Activated CD4-positive, alpha-beta T cell treated with anti-CD3 and anti-CD28 coated beads for 36 hours (primary cell): ENCODE measurements around the gene BCAP31. TPM values are rescaled to one million over a fixed set of nuclear protein-coding genes. Genes with fewer than 3 reads are reported as not detected.
A peak's percentile ranks its signal among the peaks of the same experiment; 100 is the strongest.

Source experiments
- ATAC-seq: fragments of 200-7000 bp; cut with Tn5 transposase; one replicate; pipeline ENCODE4 v1.10.0; 2021; ENCODE audit warnings: mild to moderate bottlenecking, moderate library complexity
- CTCF ChIA-PET: fragments of 350-600 bp; sonication (Branson Sonifier 250); formaldehyde crosslinking; loops from one replicate; lab custom pipeline; 2021; ENCODE audit warnings: antibody characterized with exemption; lab: Charles Lee
- POLR2A ChIA-PET: fragments of 350-600 bp; sonication (Branson Sonifier 250); formaldehyde crosslinking; loops from one replicate; lab custom pipeline; 2021; ENCODE audit warnings: antibody characterized with exemption, inconsistent platforms; lab: Charles Lee
- DNase-seq: peaks from one replicate; pipeline ENCODE4 v3.0.0-alpha.2; 2020
- H3K27ac Mint-ChIP-seq: one replicate; pipeline ENCODE4 v1.8.0; 2021; ENCODE audit warnings: mixed read lengths
- H3K27me3 Mint-ChIP-seq: one replicate; pipeline ENCODE4 v1.8.0; 2021; ENCODE audit warnings: mixed read lengths
- H3K36me3 Mint-ChIP-seq: one replicate; pipeline ENCODE4 v1.8.0; 2021; ENCODE audit warnings: low read depth, mixed read lengths
- H3K4me1 Mint-ChIP-seq: one replicate; pipeline ENCODE4 v1.8.0; 2021; ENCODE audit warnings: mixed read lengths
- H3K4me3 Mint-ChIP-seq: one replicate; pipeline ENCODE4 v1.8.0; 2021; ENCODE audit warnings: mild to moderate bottlenecking, moderate library complexity, mixed read lengths
- H3K9me3 Mint-ChIP-seq: one replicate; pipeline ENCODE4 v1.8.0; 2021; ENCODE audit warnings: low read depth, mixed read lengths
- intact Hi-C, 2 experiments: fragments of 100-400 bp; cut with DNase I in 1 of 2; cut with micrococcal nuclease in 1 of 2; formaldehyde crosslinking; loops; one replicate each; pipeline versions ENCODE4 v1.14.2 to v1.15.1; 2022 to 2024; cut with DNase I, micrococcal nuclease
- total RNA-seq, 2 experiments: library from RNA; stranded (reverse); gene quantifications; one replicate each; pipeline ENCODE4 v1.2.3, GENCODE V29; 2021

BCAP31 gene
- total RNA-seq, 2 experiments from 2014 or later, result 78.0 to 106 TPM

- Mint-ChIP-seq H3K27ac (no peak overlapping the region), H3K27me3 (peaks cover 9% of the 10 kb centered on the region), H3K9me3 (no peaks in the 10 kb centered on the region), H3K36me3 (no peaks in the 10 kb centered on the region), H3K4me1 (peaks cover 9% of the 10 kb centered on the region), H3K4me3 (no peak overlapping the region)
- ChIA-PET CTCF (interaction anchor here (0.5 to 4.1 kb wide), 31 partner anchors 7 to 796 kb away, joined by 3 to 33 read pairs (median 4); partner anchors contain the start of genes DUSP9, SLC6A8 and SRPK3), POLR2A (interaction anchor here (0.6 kb wide), 1 partner anchor 86 kb away, joined by 3 read pairs; no protein-coding TSS in a partner anchor)
- DNase-seq (no peak), ATAC-seq (no peak)
- intact Hi-C loops, result loop anchor here (1.0 to 5.0 kb wide), 8 partner anchors 58 to 711 kb away; no protein-coding TSS in a partner anchor
Measured at GRCh38 chrX:153668423-153669173, 55.6 kb downstream of the BCAP31 start.

GRCh38 chrX:153667956-153668396 is 56.2 kb downstream of the BCAP31 start:
- no peaks in the 10 kb centered on the region for H3K9me3 Mint-ChIP-seq
- H3K4me3 Mint-ChIP-seq, result peak overlapping the region; percentile 70
- ATAC-seq (peak; percentile 92), DNase-seq (peak; percentile 88)
- peaks cover 7% of the 10 kb centered on the region for H3K27me3 Mint-ChIP-seq
- intact Hi-C loops, result loop anchor here (1.0 to 5.0 kb wide), 8 partner anchors 58 to 711 kb away; no protein-coding TSS in a partner anchor
- peaks cover 7% of the 10 kb centered on the region for H3K4me1 Mint-ChIP-seq
- ChIA-PET CTCF (interaction anchor here (0.6 to 4.1 kb wide), 30 partner anchors 8 to 795 kb away, joined by 3 to 33 read pairs (median 4); partner anchors contain the start of genes DUSP9 and SLC6A8), POLR2A (no interaction called here)
- H3K36me3 Mint-ChIP-seq, result no peaks in the 10 kb centered on the region
- no peak overlapping the region for H3K27ac Mint-ChIP-seq

- H3K4me1 Mint-ChIP-seq, result peaks cover 7% of the 10 kb centered on the region
- intact Hi-C loops, result loop anchor here (5.0 kb wide), 5 partner anchors 60 to 710 kb away; no protein-coding TSS in a partner anchor
- H3K27me3 Mint-ChIP-seq, result peaks cover 7% of the 10 kb centered on the region
- H3K4me3 Mint-ChIP-seq, result peak overlapping the region; percentile 70
- ATAC-seq, result no peak
- ChIA-PET POLR2A (no interaction called here), CTCF (interaction anchor here (0.6 to 4.1 kb wide), 26 partner anchors 8 to 726 kb away, joined by 3 to 33 read pairs (median 4); partner anchors contain the start of gene DUSP9)
- H3K9me3 Mint-ChIP-seq, result no peaks in the 10 kb centered on the region
- no peak overlapping the region for H3K27ac Mint-ChIP-seq
- no peak for DNase-seq
- H3K36me3 Mint-ChIP-seq, result no peaks in the 10 kb centered on the region
Measured at GRCh38 chrX:153667281-153667955, 56.8 kb downstream of the BCAP31 start.

GRCh38 chrX:153665726-153666306 is 58.4 kb downstream of the BCAP31 start:
- CTCF ChIA-PET, result interaction anchor here (0.6 to 3.9 kb wide), 7 partner anchors 13 to 724 kb away, joined by 3 to 20 read pairs (median 3); no protein-coding TSS in a partner anchor
- H3K27ac Mint-ChIP-seq, result no peak overlapping the region
- no peak overlapping the region for H3K4me3 Mint-ChIP-seq
- POLR2A ChIA-PET, result no interaction called here
- peaks cover 10% of the 10 kb centered on the region for H3K4me1 Mint-ChIP-seq
- intact Hi-C loops, result loop anchor here (5.0 kb wide), 5 partner anchors 59 to 709 kb away; no protein-coding TSS in a partner anchor
- no peak for DNase-seq
- ATAC-seq, result no peak
- no peaks in the 10 kb centered on the region for H3K36me3 Mint-ChIP-seq
- H3K9me3 Mint-ChIP-seq, result no peaks in the 10 kb centered on the region
- H3K27me3 Mint-ChIP-seq, result peaks cover 11% of the 10 kb centered on the region

- ChIA-PET CTCF (interaction anchor here (0.9 to 2.0 kb wide), 9 partner anchors 11 to 702 kb away, joined by 3 to 9 read pairs (median 4); no protein-coding TSS in a partner anchor), POLR2A (no interaction called here)
- ATAC-seq, result no peak
- no peak overlapping the region for H3K27ac Mint-ChIP-seq
- no peak overlapping the region for H3K4me3 Mint-ChIP-seq
- peak; percentile 73 for DNase-seq
- H3K36me3 Mint-ChIP-seq, result no peaks in the 10 kb centered on the region
- H3K27me3 Mint-ChIP-seq, result peaks cover 11% of the 10 kb centered on the region
- intact Hi-C loops, result loop anchor here in 1 of 2 experiments (1.0 to 2.0 kb wide), 4 partner anchors 53 to 721 kb away; no protein-coding TSS in a partner anchor
- peaks cover 3% of the 10 kb centered on the region for H3K4me1 Mint-ChIP-seq
- no peaks in the 10 kb centered on the region for H3K9me3 Mint-ChIP-seq
Measured at GRCh38 chrX:153662266-153662665, 61.9 kb downstream of the BCAP31 start.

- no peak for ATAC-seq
- Mint-ChIP-seq H3K4me1 (peaks cover 3% of the 10 kb centered on the region), H3K27ac (no peak overlapping the region), H3K36me3 (no peaks in the 10 kb centered on the region), H3K27me3 (peaks cover 6% of the 10 kb centered on the region), H3K4me3 (no peak overlapping the region), H3K9me3 (no peaks in the 10 kb centered on the region)
- intact Hi-C loops, result no loop called here
- POLR2A ChIA-PET, result no interaction called here
- DNase-seq, result no peak
- CTCF ChIA-PET, result interaction anchor here (0.6 to 1.3 kb wide), 2 partner anchors 8 to 104 kb away, joined by 3 to 5 read pairs; no protein-coding TSS in a partner anchor
Measured at GRCh38 chrX:153659268-153659667, 64.9 kb downstream of the BCAP31 start.

GRCh38 chrX:153657161-153657560 is 67.0 kb downstream of the BCAP31 start:
- Mint-ChIP-seq H3K27me3 (peaks cover 4% of the 10 kb centered on the region), H3K4me1 (peaks cover 3% of the 10 kb centered on the region), H3K9me3 (no peaks in the 10 kb centered on the region), H3K4me3 (no peak overlapping the region), H3K27ac (no peak overlapping the region), H3K36me3 (no peaks in the 10 kb centered on the region)
- ChIA-PET POLR2A (interaction anchor here (0.7 kb wide), 1 partner anchor 53 kb away, joined by 4 read pairs; no protein-coding TSS in a partner anchor), CTCF (interaction anchor here (1.6 to 3.3 kb wide), 2 partner anchors 10 to 11 kb away, joined by 4 to 24 read pairs; partner anchors contain the start of gene DUSP9)
- no peak for ATAC-seq
- DNase-seq, result no peak
- intact Hi-C loops, result no loop called here

GRCh38 chrX:153653556-153653955 is 70.6 kb downstream of the BCAP31 start:
- POLR2A ChIA-PET, result no interaction called here
- H3K27me3 Mint-ChIP-seq, result peaks cover 3% of the 10 kb centered on the region
- intact Hi-C loops, result no loop called here

GRCh38 chrX:153651540-153652079 is 72.6 kb downstream of the BCAP31 start:
- peaks cover 6% of the 10 kb centered on the region for H3K27me3 Mint-ChIP-seq
- H3K36me3 Mint-ChIP-seq, result no peaks in the 10 kb centered on the region
- no peaks in the 10 kb centered on the region for H3K4me1 Mint-ChIP-seq
- no peak overlapping the region for H3K4me3 Mint-ChIP-seq
- ChIA-PET POLR2A (no interaction called here), CTCF (interaction anchor here (0.5 to 1.5 kb wide), 5 partner anchors 10 to 131 kb away, joined by 3 to 4 read pairs (median 4); no protein-coding TSS in a partner anchor)
- ATAC-seq, result no peak
- H3K9me3 Mint-ChIP-seq, result no peaks in the 10 kb centered on the region
- DNase-seq, result no peak
- H3K27ac Mint-ChIP-seq, result no peak overlapping the region
- intact Hi-C loops, result no loop called here

More at GRCh38 chrX:153653556-153653955, 70.6 kb downstream of the BCAP31 start:
- no peak for DNase-seq
- CTCF ChIA-PET, result interaction anchor here (1.4 to 1.5 kb wide), 2 partner anchors 99 to 114 kb away, joined by 5 to 7 read pairs; no protein-coding TSS in a partner anchor
- H3K9me3 Mint-ChIP-seq, result no peaks in the 10 kb centered on the region
- ATAC-seq, result no peak
- no peak overlapping the region for H3K4me3 Mint-ChIP-seq
- H3K36me3 Mint-ChIP-seq, result no peaks in the 10 kb centered on the region
- H3K4me1 Mint-ChIP-seq, result no peaks in the 10 kb centered on the region
- H3K27ac Mint-ChIP-seq, result no peak overlapping the region

GRCh38 chrX:153650959-153651358 is 73.2 kb downstream of the BCAP31 start:
- CTCF ChIA-PET, result interaction anchor here (1.1 kb wide), 3 partner anchors 10 to 97 kb away, joined by 3 to 4 read pairs (median 4); no protein-coding TSS in a partner anchor
- Mint-ChIP-seq H3K9me3 (no peaks in the 10 kb centered on the region), H3K27me3 (peaks cover 11% of the 10 kb centered on the region), H3K4me1 (no peaks in the 10 kb centered on the region), H3K4me3 (no peak overlapping the region), H3K27ac (no peak overlapping the region), H3K36me3 (no peaks in the 10 kb centered on the region)
- intact Hi-C loops, result no loop called here
- DNase-seq (no peak), ATAC-seq (no peak)
- POLR2A ChIA-PET, result no interaction called here
